Stimulated activated CD8-positive, alpha-beta memory T cell treated with anti-CD3 and anti-CD28 coated beads, Interleukin-12 subunit alpha, Interleukin-12 subunit beta, amount 100 ng/mL, for 1 hour (primary cell): ENCODE results near the gene ANGPTL5.
A peak's percentile ranks its signal among the peaks of the same experiment; 100 is the strongest.
"Not testable (repeated sequence)": the region's sequence is repeated elsewhere in the genome, so short reads cannot be mapped to it uniquely, and the experiment has no call there.

Experiments
- DNase-seq: peaks from one replicate; pipeline ENCODE4 v3.0.0-alpha.2; 2020; ENCODE audit warnings: low read depth

ANGPTL5 gene

DNA sequence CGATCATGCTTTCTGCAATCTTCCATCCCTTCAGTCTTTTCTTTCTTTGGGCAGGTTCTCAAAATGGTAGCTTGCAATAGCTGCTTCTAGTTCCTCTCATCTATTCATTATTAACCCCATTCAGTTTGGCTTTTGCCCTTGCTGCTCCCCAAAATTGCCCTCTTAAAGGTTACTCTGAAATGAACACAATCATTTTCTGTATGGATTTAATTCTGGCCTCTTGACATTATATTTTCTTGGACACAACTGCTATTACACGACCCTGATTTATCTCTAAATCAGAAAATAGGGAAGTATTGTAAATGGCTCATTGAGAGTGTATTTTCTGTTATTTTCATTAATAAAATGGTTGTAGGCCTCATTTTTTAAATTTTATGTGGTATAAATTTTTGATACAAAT is at the start of gene ANGPTL5:
Gene ANGPTL5, minus strand, starts transcription at position 101 of the 400 bp plus-strand sequence. CDS start 8,613 bp downstream, outside the sequence.
- DNase-seq = no peak

GRCh38 chr11:101964200-101964599 is 47.9 kb upstream of the ANGPTL5 start:
- not testable (repeated sequence) for DNase-seq

DNA sequence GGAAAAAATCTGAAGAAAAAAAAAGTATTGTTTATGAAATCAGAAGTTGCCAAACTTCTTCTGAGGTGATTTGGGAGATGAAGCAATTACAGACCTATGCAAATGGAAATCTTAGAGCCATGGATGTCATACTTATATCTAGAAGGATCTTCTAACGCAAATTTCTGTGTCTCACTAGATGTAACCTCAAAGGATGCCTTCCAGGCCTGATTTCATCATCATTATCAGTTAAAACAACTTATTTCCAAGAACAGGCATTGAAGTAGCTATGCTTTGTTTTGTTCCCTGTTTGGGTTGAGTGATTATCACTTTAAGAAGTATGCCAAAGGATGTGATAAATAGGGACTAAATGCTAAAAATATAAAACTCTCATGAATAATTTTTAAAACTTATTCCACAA is 43.9 kb upstream of the ANGPTL5 start:
- no peak for DNase-seq

- no peak for DNase-seq
Observed at GRCh38 chr11:101955701-101956100, 39.4 kb upstream of the ANGPTL5 start.

DNA sequence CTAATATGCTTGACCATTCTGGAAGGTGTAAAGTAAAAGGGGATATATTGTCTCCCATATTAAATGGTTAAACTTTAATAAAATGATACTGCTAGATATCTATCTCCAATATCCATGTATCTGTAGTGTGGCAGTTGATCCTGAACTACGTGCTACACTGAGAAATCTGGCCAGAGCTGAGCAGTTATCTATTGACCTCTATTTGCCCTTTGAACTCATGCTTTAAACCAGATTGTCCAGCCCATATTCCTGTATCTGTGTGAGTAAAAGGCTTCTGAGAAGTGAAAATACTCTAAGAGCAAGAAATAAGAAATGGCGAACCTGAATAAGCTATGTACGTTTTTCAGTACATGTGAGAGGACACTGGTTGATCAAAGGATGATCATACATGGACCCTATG is 39.0 kb upstream of the ANGPTL5 start:
- DNase-seq = no peak

- DNase-seq = no peak
Observed at GRCh38 chr11:101949680-101950220, 33.4 kb upstream of the ANGPTL5 start.

DNA sequence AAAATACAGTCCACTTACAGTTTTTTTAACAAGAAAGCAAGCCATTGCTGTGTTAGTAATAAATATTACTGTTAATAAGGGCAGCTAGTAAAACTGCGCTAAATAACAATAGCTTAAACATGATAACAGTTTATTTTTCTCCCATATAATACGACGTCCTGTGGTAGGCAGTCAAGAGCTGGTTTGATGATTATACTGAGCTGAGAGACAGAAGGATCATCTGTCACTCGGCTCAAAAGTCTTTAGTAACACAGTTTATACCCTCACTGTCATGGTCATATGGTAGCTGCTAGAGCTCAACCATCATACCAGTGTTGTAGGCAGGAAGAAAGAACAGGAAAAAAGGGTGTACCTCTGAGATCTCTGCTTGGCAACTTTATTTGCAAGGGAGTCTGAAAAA is 29.1 kb upstream of the ANGPTL5 start:
- no peak for DNase-seq

GRCh38 chr11:101944923-101945322 is 28.6 kb upstream of the ANGPTL5 start:
- DNase-seq = no peak

- no peak for DNase-seq
Observed at GRCh38 chr11:101940901-101941520, 24.7 kb upstream of the ANGPTL5 start.

DNA sequence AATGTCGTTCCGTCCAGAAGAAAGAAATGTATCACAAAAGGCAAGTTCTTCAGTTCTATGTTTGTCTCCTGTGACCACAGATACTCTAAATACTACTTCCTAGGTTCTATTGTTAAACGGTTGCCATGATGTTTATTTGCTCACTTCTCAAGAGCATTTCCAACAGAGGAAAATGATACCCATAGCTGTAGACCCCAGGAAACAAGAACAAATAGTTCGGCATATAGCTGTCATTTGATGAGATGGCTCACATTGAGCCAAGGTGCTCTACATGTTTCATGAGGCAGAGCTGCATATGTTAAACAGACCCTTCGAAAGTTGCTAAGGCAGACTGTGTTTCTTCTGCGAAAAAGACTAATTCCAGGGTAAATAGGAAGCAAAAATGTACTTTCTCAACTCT is 15.4 kb upstream of the ANGPTL5 start:
- DNase-seq = no peak

- DNase-seq = no peak
Observed at GRCh38 chr11:101929294-101929915, 13.1 kb upstream of the ANGPTL5 start.

DNA sequence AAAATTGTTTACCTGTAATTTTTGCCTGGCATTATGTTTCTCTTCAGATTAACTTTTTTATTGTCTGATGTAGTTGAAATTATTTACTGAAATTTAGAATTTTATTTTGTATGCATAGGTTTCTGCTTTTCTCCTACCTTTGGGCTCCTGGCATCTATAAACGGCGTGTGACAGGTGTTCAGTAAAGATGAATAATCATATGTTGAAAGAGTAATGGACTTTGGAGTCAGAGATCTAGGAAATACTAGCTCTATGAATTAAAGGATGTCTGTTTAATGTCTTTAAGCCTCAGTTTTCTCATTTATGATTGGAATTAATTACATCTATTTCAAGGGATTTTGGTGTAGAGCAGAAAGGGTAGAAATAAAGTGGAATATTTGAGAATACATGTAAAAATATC is 7.2 kb upstream of the ANGPTL5 start:
- DNase-seq = no peak

GRCh38 chr11:101920992-101921391 is 4.7 kb upstream of the ANGPTL5 start:
- no peak for DNase-seq

DNA sequence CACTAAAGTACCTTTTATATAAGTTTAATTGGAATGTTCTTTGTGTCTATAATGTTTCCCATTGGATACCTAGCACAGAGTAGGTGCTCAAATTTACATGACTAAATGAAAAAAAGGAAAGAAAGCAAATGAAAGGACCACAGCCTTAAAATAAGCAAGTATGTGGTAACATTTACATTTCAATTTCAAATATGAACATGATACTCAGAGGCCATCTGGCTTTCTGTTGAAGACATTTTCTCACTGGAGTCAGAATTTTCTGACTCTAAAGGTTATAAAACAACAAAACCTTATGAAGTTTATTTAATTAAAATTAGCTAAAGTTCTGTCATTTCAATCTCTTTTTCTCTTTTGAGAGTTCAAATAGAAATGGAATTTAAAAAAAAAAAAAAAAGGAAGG is 904 bp upstream of the ANGPTL5 start:
- DNase-seq = no peak

GRCh38 chr11:101915791-101916291 is 481 bp downstream of the ANGPTL5 start:
- DNase-seq = no peak

DNA sequence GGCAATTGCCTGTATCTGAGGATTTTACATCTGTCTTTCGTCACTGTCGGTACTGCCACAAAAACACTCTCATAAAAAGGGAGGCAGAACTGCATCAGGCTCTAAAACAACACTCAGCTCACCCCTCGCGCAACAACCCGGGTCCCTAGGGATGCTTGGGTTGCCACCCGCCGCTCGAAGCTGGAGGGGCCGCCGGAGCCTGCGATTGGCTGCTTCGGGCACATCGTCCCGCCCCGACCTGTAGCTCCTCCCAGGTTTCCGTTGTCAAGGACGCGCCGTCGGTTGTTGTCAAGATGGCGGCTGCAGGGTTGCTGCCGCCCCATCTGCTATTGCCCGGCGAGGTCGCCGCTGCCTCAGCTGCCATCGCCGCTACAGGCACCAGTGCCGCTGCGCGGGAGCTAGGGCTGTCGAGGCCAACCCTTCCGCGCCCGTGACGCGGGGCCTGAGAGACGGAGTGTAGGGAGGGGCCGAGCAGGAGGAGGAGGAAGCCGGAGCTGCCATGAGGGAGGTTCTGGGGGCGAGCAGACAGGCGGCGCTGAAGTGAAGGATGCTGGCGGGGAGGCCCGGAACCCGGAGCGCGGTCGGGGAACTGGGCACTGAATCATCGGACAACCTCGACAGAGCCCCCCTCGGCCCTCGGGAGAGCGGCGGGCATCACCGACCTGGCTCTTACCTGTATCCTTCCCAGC is 1.4 kb downstream of the ANGPTL5 start, which contains the start of gene CEP126:
Gene CEP126, plus strand, starts transcription at position 273 of the 689 bp plus-strand sequence. Its CDS starts 275 bp downstream, at position 548.
- DNase-seq = peak; percentile 89

DNA sequence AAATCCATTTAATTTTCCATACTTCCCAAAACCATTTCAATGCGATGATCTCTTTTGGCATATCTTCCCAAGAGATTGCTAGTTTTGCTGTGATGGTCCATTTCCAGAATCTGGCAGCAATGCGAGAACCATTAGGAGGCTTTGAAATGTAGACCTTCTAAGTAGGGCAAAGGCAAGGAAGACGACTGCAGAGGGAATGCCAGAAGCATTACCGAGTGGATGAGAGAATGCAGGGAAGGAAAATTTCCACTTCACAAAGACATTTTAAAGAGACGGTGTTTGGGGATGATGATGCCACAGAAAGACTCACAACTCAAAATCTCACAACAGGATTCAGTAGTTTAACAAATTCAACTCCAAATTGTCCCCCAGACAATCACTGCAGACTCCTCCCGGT is 2.0 kb downstream of the ANGPTL5 start:
- DNase-seq = no peak

- no peak for DNase-seq
Observed at GRCh38 chr11:101913656-101914055, 2.7 kb downstream of the ANGPTL5 start.

GRCh38 chr11:101912823-101913284 is 3.5 kb downstream of the ANGPTL5 start:
- DNase-seq = no peak

DNA sequence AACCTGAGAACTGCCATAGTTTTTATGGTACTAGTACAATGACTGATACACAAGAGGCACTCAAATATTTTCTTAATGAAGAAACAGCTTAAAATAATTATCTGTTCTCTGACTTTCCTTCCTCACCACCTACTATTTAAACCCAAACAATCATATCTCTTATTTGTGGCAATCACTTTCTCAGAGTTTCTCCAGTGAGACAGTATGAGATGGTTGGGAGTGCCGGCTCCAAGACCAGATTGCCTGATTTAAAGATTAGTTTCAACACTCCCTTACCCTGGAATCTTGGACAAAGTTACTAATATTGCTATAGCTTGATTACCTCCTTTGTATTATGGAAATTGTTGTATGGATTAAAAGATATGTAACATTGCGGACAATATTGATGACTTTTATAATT is 7.2 kb downstream of the ANGPTL5 start:
- DNase-seq = no peak

DNA sequence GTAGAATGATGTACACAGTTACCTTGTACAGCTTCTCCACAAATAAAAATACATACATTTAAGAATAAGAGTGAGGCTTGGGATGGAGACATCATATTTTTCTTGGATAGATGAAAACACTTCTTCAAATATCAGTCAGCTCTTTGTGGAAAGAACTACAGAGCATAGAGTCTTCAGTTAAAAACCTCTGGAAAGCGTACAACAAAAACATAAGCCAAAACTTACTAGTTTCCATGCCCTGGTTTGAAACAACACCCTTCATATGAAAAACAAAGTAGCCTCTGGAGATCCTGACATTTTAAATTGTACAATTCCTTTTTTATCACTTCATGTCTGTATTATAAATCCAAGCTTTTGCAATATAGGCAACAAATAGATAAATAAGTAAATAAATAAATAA is 8.5 kb downstream of the ANGPTL5 start:
- no peak for DNase-seq

- DNase-seq = no peak
Observed at GRCh38 chr11:101894505-101894904, 21.8 kb downstream of the ANGPTL5 start.

GRCh38 chr11:101889767-101890166 is 26.6 kb downstream of the ANGPTL5 start:
- no peak for DNase-seq
